ENCODE data around the gene FCRLB. TPM values are rescaled to one million over a fixed set of nuclear protein-coding genes. Genes with fewer than 3 reads are reported as not detected.
"Not testable (repeated sequence)": the region's sequence is repeated elsewhere in the genome, so short reads cannot be mapped to it uniquely, and the experiment has no call there.

The FCRLB gene
- polyA plus RNA-seq, 3 donors, result 0.37 to 0.68 (median 0.45) TPM

DNA sequence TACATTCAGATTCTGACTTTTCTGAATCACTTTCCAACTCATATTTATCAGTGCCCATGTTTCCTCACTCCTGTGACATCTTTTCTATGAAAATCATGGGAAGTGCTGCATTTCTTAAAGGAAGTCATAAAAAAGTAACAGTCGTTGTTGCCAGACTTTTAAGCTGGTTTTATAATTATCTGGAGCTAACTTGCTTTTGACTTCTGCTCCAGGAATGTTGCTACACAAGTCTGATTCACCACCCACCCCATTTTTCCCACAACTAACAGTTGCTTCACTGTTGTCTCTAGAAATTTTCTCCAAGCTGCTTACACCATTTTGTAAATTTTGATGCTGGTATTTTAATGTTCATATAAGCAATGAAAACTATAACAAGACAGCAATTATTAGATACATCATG, 12.2 kb downstream of the FCRLB start:
- no peak overlapping the region for H3K27ac ChIP-seq (ENCODE audit: low read depth, low read length)
- WGBS, 3 donors, result 0 to 9% (median 5%) methylated on average over 1 of the region's 1 CpG

DNA sequence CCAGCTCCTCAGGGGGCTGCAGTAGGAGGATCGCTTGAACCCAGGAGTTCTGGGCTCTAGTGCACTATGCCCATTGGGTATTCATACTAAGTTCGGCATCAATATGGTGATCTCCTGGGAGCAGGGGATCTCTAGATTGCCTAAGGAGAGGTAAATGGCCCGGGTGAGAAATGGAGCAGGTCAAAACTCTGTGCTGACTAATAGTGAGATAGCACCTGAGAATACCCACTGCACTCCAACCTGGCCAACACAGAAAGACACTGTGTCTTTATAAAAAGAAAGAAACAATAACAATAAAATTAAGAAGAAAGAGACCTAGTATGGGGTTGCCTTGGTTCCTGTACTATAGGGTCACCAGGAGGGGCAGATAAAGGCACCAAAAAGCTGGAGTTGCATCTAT, 14.5 kb downstream of the FCRLB start:
- WGBS, 3 donors, result 75 to 95% (median 94%) methylated on average over 3 of the region's 3 CpGs
- H3K27ac ChIP-seq (ENCODE audit: low read depth, low read length), result no peak overlapping the region

DNA sequence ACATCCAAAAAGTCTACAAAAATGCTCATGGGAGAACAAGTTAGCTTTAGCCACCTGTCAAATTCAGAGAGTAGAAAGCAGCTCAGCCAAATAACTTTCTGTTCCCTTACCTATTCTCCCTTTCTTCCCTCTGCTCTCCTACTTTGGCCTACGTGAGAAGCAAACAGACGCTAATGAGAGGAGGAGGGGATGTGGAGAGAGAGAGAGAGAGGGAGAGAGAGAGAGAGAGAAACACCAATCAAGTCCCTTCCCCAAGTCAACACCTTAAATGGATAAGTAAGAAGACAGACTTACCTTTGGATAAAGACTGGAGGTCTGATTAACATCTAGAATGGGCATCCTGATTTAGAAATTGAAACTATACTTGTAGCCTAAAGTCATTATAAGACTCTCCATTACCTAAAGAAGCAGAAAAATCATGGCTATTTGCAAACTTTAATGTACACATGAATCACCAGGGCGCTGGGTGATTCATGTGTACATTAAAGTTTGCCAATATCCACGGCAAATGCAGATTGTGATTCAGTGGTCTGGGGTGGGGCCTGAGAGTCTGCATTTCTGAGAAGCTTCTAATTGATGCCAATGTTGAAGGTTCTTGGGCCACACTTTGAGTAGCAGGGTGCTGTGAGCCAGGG, 15.1 kb downstream of the FCRLB start:
- 59 to 89% (median 77%) methylated on average over 4 of the region's 4 CpGs for WGBS, 3 donors
- H3K27ac ChIP-seq (ENCODE audit: low read depth, low read length), result no peak overlapping the region

DNA sequence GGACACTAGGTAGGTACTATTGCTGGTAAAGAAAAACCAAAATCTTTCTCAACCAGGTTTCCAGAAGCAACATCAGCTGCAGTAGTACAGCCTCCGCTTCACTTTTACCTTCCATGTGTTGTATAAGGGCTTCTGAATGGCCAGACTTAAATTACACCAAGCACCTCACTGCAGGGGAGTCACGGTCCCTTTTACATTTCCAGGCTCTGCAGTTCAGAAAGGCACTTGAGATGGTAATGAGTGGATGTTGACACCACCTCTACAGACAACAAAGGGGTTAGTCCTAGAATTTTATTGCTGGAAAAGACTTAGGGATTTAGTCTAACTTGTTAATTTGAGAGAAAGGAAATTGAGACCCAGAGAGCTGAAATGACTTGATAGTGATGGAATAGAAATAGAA, 16.3 kb downstream of the FCRLB start:
- WGBS, 3 donors, result 65 to 78% (median 76%) methylated on average over 2 of the region's 2 CpGs
- no peak overlapping the region for H3K27ac ChIP-seq (ENCODE audit: low read depth, low read length)

DNA sequence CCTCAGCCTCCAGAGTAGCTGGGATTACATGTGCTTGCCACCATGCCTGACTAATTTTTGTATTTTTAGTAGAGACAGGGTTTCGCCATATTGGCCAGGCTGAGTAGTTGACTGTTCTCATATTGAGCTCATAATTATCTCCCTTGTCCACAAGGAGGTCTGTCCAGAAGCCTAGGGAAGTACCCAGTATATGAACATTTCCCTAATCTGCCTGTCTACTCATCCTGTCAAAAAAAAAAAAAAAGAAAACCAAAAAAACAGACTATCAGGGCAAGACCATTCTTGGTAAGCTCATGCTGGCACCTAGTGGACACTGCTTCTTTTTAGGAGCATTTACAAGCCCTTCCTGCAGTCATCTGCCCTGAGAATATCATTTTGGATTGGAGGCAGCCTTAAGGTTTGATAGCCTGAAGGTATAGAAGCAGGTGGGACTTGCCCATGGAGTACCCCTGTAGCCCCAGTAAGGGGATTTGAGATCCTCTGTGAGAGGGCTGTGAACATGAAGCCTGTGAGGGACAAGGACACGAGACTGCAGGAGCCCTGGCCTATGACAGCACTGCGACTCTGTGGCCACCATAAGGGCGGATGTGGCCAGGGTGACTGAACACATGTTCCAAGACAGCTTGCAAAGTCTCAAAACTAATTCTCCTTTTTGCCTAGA, 17.4 kb downstream of the FCRLB start:
- 63 to 86% (median 68%) methylated on average over 4 of the region's 4 CpGs for WGBS, 3 donors
- no peak overlapping the region for H3K27ac ChIP-seq (ENCODE audit: low read depth, low read length)

DNA sequence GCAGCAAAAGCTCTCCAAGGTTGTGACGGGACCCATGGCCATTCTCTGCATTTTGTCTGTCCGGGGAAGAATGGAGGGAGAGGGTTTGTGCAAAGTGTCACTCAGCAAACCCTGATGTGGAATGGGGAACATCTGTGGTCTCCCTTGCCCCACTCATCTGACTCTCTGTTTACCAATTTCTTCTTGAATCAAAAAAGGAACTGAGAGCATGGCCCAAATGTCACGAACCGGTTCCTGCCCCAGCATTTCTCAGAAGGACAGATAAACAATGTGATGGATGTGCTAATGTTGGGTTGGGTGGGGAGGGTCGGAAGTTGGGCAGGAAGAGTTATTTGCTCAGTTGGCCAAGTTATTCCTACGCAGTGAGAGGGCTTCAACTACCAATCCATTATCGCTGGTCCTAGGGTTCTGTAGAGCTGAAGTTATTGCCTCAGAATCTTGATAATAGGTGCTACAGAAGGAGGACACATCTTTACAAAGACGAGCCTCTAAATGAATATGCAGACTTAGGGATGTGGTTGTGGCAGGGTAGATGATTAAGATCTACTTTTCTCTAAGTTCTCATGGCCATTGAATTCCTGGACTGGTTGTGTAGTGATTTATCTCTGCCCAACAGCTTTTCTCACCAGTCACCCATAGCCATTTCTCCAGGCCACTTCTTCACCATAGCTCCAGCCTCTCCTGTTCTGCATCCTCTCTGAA, 18.7 kb downstream of the FCRLB start:
- H3K27ac ChIP-seq (ENCODE audit: low read depth, low read length), result no peak overlapping the region
- WGBS, 3 donors, result 40 to 62% (median 53%) methylated on average over 8 of the region's 8 CpGs

DNA sequence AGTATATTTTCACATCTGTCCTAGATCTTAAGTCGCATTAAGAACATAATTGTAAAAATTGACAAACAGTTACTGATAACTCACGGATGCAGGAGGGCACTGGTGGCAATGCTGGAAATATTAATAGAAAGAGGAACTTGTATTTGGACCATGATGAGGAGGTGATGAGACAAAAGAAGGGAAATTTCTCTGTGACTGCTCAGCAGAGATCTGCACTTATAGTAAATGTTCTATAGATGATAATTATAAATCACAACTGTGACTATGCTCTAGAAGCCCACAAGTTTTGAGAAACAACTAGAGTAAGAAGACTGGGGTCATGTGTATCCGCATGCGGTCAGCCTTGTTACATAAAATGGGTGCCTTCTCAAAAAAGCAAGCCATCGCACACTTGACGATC, 19.6 kb downstream of the FCRLB start:
- WGBS, 3 donors, result 66 to 82% (median 78%) methylated on average over 6 of the region's 6 CpGs
- H3K27ac ChIP-seq (ENCODE audit: low read depth, low read length), result no peak overlapping the region

DNA sequence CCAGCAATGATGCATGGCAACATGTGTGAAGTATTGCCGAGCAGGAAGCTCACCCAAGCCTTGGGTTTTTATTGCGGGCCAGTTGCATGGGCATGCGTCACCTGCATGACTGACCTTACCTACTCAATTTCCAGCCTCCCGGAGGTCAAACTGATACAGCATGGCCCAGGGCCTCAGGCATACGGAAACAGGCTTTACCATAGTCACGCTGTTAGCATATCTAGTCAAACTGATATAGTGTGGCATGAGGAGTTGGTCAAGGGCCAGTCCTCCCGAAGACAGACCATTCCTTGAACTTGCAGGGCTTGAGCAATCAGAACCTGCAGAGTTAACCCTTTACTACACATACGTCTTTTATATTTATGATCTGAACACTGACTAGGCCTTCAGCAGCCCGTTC, 21.9 kb downstream of the FCRLB start:
- H3K27ac ChIP-seq (ENCODE audit: low read depth, low read length), result no peak overlapping the region

DNA sequence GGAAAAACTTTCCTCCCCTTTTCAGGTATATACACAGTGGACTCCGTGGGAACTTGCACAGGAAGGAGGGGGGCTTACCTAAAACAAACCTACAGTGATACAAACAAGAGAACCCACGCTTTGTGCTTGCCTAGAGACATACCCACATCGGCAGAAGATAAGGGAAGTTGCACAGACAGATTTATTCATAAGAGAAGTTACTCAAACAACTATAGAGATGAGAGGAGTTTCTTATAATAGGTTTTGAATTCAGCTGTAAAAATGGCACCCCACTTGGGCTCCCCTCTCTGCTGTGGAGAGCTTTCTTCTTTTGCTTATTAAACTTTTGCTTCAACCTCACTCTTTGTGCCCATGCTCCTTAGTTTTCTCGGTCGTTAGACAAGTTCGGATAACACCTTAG, 26.5 kb downstream of the FCRLB start:
- H3K27ac ChIP-seq (ENCODE audit: low read depth, low read length), result no peak overlapping the region
- WGBS, 3 donors, result 27 to 62% (median 55%) methylated on average over 6 of the region's 6 CpGs

More for the DNA sequence above, 21.9 kb downstream of the FCRLB start:
- 70 to 83% (median 77%) methylated on average over 9 of the region's 9 CpGs for WGBS, 3 donors

DNA sequence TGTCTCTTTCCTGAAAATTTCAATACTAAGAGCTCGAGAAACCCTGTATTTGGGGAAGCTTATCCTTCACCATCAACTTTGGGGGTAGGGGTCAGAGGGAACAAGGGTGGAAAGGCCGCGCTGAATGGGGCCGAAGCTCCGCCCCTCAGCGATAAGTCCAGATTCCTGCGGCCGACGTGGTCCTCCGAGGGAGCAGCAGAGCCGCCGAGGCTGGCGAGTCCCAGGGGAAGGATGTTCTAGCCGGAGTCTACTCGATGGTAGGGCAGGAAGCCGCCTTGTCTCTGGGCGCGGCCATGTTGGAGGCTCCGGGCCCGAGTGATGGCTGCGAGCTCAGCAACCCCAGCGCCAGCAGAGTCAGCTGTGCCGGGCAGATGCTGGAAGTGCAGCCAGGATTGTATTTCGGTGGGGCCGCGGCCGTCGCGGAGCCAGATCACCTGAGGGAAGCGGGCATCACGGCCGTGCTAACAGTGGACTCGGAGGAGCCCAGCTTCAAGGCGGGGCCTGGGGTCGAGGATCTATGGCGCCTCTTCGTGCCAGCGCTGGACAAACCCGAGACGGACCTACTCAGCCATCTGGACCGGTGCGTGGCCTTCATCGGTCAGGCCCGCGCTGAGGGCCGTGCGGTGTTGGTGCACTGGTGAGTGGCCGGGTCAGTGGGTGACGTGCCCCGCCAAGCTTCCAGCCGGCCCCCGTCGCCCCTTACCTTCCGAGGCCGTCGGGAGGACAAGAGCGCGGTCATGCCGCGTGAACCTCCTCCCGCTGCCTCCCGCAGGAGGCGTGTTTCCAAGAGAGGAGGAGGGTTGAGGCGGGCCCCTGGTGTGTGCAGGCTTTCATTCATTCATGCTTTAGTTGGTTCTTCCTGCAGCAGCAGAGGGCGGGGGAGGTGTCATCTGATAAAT, 28.4 kb downstream of the FCRLB start, which contains the start of gene DUSP12:
DUSP12 (plus strand) TSS at position 278 of the 899 bp plus-strand sequence; CDS start at position 294, 16 bp downstream.
- no peak within 1 kb of the TSS for H3K27ac ChIP-seq (ENCODE audit: low read depth, low read length)
- 0 to 1% (median 0%) methylated on average over 59 to 65 of the region's 65 CpGs for WGBS, 3 donors

DNA sequence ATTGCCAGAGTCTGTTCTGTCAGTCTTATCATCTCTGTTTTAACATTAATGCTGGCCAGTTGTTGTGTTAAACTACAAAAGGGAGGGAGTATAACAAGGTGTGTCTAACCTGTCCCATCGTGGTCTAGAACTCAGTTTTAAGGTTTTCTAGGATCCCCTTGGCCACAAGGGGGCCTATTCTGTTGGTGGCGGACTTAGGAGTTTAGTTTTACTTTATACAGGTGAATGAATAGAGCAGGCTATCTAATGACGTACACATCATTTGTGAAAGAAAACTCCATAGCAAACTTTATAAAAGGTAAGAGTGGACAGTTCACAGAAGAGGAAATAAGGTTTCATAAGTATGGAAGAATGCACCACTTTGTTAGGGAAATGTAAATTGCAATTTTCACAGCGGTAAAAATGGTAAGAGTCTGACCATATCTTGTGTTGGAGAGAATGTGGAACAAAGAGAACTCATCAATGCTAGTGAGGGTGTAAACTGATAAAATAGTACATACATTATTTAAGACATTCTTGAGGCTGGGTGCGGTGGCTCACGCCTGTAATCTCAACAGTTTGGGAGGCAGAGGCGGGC, 42.3 kb downstream of the FCRLB start:
- no peak overlapping the region for H3K27ac ChIP-seq (ENCODE audit: low read depth, low read length)
- WGBS, 3 donors, result 66 to 79% (median 66%) methylated on average over 7 of the region's 7 CpGs

DNA sequence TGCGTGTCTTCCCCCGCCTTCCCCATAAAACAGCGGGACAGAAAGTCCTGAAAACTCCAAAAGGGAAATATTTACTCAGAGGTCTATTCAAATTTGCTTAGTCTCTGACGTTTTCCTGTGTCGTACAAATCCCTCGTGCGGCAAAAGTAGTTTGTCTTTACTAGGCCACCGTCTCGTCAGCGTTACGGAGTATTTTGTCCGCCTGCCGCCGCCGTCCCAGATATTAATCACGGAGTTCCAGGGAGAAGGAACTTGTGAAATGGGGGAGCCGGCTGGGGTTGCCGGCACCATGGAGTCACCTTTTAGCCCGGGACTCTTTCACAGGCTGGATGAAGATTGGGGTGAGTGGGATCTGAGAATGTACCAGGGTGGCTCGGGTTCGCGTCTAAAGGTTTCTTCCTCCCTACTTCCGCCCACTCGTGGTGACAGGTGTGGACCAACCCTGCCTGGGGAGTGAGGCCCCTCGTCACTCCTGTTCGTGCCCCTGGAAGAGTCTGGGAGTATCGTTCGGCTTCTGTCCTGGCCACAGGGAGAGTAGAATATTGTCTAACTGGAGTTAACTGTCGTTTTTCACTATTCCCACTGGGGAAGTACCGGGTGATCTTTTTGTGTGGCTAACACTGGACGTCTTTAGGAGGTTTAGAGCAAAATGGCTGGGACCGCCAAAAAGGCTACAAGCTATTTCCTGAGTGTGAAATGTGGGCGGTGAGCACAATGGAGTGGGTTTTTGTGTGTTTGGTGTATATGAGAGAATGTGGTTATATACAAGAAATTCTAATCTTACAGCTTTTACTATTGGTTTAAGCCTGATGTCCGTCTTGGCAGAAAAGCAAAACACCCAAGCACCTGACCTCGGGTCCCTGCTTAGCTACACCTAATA, 45.0 kb downstream of the FCRLB start, which contains the start of gene ATF6:
ATF6 (plus strand) TSS at position 219 of the 880 bp plus-strand sequence; CDS start at position 260, 41 bp downstream.
- 0 to 1% (median 1%) methylated on average over 35 of the region's 35 CpGs for WGBS, 3 donors
- no peak within 1 kb of the TSS for H3K27ac ChIP-seq (ENCODE audit: low read depth, low read length)

DNA sequence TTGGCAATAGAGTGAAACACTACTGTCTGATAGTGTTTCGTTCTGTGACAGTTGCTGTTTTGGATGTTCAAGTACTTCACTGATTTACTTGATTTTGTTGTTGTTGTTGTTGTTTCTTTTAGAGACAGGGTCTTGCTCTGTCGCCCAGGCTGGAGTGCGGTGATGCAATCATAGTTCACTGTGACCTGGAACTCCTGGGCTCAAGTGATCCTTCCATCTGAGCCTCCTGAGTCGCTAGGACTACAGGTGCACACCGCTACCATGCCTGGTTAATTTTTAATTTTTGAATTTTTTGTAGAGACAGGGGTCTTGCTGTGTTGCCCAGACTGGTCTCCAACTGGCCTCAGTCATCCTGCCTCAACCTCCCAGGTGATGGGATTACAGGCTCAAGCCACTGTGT, 47.1 kb downstream of the FCRLB start:
- no peak overlapping the region for H3K27ac ChIP-seq (ENCODE audit: low read depth, low read length)
- 94 to 97% (median 96%) methylated on average over 5 of the region's 5 CpGs for WGBS, 3 donors

DNA sequence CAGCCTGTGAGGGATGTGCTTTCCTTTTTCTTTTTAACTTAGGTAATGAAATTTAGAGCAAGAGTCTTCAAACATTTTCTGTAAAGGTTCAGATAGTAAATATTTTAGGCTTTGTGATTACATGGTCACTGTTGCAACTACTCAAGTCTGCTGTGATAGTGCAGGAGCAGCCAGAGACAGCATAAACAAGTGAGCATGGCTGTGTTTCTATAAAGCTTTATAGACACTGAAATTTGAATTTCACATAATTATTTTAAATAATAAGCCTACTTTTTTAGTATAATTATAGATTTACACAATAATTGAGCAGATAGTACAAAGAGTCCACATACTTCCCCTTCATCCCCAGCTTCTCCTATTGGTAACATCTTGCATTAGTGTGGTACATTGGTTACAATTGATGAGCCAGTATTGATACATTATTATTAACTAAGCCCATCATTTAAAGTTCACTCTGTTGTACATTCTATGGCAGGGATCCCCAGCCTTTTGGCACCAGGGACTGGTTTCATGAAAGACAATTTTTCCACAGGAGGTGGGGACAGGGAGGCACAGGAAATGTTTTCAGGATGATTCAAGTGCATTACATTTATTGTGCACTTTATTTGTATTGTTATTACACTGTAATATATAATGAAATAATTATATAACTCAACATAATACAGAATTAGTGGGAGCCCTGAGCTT, 47.8 kb downstream of the FCRLB start:
- H3K27ac ChIP-seq (ENCODE audit: low read depth, low read length), result no peak overlapping the region

DNA sequence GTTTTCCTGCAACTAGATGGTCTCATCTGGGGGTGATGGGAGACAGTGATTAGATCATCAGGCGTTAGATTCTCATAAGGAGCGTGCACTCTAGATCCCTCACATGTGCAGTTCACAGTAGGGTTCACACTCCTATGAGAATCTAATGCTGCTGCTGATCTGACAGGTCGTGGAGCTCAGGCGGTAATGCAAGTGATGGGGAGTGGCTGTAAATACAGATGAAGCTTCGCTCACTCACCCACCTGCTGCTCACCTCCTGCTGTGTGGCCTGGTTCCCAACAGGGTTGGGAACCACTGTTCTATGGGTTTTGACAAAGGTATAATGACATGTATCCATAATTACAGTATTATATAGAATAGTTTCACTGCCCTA, 48.3 kb downstream of the FCRLB start:
- WGBS, 3 donors, result 89% methylated on average over 5 of the region's 5 CpGs
- not testable (repeated sequence) for H3K27ac ChIP-seq (ENCODE audit: low read depth, low read length)

DNA sequence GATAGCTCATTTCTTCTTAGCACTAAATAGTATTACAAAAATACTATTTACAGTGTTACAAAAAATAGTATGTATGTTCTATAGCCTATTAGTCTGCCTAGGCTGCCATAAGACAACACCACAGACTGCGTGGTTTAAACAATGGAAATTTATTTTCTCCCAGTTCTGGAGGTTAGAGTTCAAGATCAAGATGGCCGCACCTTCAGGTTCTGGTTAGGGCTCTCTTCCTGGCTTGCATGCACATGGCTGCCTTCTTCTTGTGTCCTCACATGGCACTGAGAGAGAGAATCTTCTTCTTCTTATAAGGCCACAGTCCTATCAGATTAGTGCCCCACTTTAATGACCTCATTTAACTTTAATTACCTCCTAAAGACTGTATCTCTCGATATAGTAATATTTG, 48.9 kb downstream of the FCRLB start:
- no peak overlapping the region for H3K27ac ChIP-seq (ENCODE audit: low read depth, low read length)
- WGBS, 3 donors, result 94 to 95% (median 94%) methylated on average over 3 of the region's 3 CpGs

DNA sequence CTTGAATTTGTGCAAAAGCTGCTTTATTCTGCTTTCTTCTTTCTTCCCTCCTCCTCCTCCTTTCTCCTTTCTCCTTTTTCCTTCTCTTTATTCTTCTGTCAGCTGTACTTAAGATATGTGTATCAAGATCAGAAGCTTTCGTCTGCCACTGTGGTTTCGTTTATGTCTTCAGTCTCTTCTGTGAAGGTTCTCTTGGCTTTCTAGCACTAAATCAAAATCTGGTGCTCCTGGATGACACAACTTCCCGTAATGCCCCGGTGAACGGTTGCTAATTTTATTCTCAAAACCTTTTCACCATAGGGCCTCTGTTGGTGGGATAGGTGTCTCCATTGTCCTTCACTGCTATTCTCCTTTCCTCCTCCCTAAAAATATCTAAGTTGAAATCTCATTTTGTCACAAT, 49.8 kb downstream of the FCRLB start:
- 39 to 73% (median 46%) methylated on average over 5 of the region's 5 CpGs for WGBS, 3 donors
- no peak overlapping the region for H3K27ac ChIP-seq (ENCODE audit: low read depth, low read length)

All from adipose tissue (tissue), 3 donors.